ENCODE data around the gene ORC5. TPM values are rescaled to one million over a fixed set of nuclear protein-coding genes. Genes with fewer than 3 reads are reported as not detected.

The ORC5 gene
- total and polyA plus RNA-seq, 2 donors (not counting 1 experiment from before 2014, with no cell fraction given) = 12.1 to 18.8 TPM

DNA sequence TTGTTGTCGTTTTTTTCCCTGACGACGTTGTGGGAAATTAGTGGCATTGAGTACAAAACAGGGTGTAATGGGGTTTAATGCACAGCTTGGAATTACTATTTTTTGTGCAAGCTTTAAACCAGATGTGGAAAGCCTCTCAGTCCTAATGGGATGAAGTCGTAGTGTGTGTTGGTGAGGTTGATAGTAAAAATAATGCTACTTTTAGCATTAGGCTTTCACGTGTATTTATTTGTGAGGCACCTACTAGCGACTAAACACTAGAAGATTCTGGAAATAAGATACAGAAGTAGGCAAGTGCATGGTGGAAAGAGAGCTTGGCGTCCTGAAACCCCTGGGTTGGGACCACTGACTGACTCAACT, 588 bp upstream of the ORC5 start:
- Histone ChIP-seq H3K9ac (ENCODE audit: insufficient read depth, low read length) (peak overlapping the region; percentile 76), H3K27me3 (ENCODE audit: control insufficient read depth, insufficient read depth, low read length) (no peaks in the 10 kb centered on the region), H3K36me3 (ENCODE audit: control insufficient read depth, insufficient read depth, low read length) (no peaks in the 10 kb centered on the region), H4K20me1 (ENCODE audit: control insufficient read depth, extremely low read depth, insufficient read depth, low read length) (no peaks in the 10 kb centered on the region), H3K4me1 (ENCODE audit: control insufficient read depth, extremely low read depth, insufficient read depth, low read length) (peaks cover 2% of the 10 kb centered on the region), H2AFZ (ENCODE audit: low read length) (peak overlapping the region; percentile 94), H3K27ac (ENCODE audit: insufficient read depth, low read length) (peak overlapping the region; percentile 84), H3K9me3 (ENCODE audit: control insufficient read depth, insufficient read depth, low read depth, low read length) (no peaks in the 10 kb centered on the region), H3K79me2 (ENCODE audit: control insufficient read depth, insufficient read depth, low read length) (peaks cover 32% of the 10 kb centered on the region), H3K4me3 (replicated peaks in 1 of 4; ENCODE audit: control extremely low read depth in 1 of 4, insufficient read depth in 1 of 4, low read depth in 3 of 4, low read length in 4 of 4) (peak overlapping the region; percentile 75 to 95 (median 89)), H3K4me2 (ENCODE audit: extremely low read depth, insufficient read depth, low read length) (peak overlapping the region; percentile 96)
- TF ChIP-seq, protein P1, sequence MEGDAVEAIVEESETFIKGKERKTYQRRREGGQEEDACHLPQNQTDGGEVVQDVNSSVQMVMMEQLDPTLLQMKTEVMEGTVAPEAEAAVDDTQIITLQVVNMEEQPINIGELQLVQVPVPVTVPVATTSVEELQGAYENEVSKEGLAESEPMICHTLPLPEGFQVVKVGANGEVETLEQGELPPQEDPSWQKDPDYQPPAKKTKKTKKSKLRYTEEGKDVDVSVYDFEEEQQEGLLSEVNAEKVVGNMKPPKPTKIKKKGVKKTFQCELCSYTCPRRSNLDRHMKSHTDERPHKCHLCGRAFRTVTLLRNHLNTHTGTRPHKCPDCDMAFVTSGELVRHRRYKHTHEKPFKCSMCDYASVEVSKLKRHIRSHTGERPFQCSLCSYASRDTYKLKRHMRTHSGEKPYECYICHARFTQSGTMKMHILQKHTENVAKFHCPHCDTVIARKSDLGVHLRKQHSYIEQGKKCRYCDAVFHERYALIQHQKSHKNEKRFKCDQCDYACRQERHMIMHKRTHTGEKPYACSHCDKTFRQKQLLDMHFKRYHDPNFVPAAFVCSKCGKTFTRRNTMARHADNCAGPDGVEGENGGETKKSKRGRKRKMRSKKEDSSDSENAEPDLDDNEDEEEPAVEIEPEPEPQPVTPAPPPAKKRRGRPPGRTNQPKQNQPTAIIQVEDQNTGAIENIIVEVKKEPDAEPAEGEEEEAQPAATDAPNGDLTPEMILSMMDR (conservative IDR thresholded peaks at IDR 0.05 in 1 of 2, IDR thresholded peaks at IDR 0.05 in 1 of 2; ENCODE audit: low read depth in 1 of 2, low read length in 2 of 2) = no peak
- TF ChIP-seq EZH2 (IDR thresholded peaks at IDR 0.05; ENCODE audit: low read length, missing control alignments) = no peak
- DNase-seq (ENCODE audit: low read depth in 2 of 2) = no peak

DNA sequence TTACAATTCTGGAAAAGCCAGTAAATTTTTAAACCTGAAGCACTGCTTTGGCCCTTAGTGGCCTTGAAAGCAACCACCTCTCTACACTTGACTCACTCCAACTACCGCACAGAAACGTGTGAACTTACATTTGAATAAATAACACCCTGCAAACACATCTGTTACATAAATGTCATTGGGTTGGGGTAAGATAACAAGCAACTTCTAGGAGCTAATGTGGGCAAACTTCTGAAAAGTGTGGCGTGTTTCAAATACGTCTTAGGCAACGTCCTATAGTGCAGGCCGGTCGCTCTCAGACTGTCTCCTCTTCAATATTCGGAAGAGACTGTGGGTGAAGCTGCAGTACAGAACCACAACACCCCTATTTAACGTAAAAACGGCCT, 474 bp downstream of the ORC5 start:
- Histone ChIP-seq H3K9me3 (ENCODE audit: control insufficient read depth, insufficient read depth, low read depth, low read length) (no peaks in the 10 kb centered on the region), H3K9ac (ENCODE audit: insufficient read depth, low read length) (peak overlapping the region; percentile 76), H3K4me3 (replicated peaks in 1 of 4; ENCODE audit: control extremely low read depth in 1 of 4, insufficient read depth in 1 of 4, low read depth in 3 of 4, low read length in 4 of 4) (peak overlapping the region; percentile 75 to 95 (median 86)), H4K20me1 (ENCODE audit: control insufficient read depth, extremely low read depth, insufficient read depth, low read length) (no peaks in the 10 kb centered on the region), H3K79me2 (ENCODE audit: control insufficient read depth, insufficient read depth, low read length) (peaks cover 32% of the 10 kb centered on the region), H3K27ac (ENCODE audit: insufficient read depth, low read length) (peak overlapping the region; percentile 84), H3K36me3 (ENCODE audit: control insufficient read depth, insufficient read depth, low read length) (no peaks in the 10 kb centered on the region), H3K4me2 (ENCODE audit: extremely low read depth, insufficient read depth, low read length) (peak overlapping the region; percentile 83), H2AFZ (ENCODE audit: low read length) (peak overlapping the region; percentile 99), H3K27me3 (ENCODE audit: control insufficient read depth, insufficient read depth, low read length) (no peaks in the 10 kb centered on the region), H3K4me1 (ENCODE audit: control insufficient read depth, extremely low read depth, insufficient read depth, low read length) (peaks cover 2% of the 10 kb centered on the region)
- TF ChIP-seq EZH2 (IDR thresholded peaks at IDR 0.05; ENCODE audit: low read length, missing control alignments) = no peak
- TF ChIP-seq, protein P1 (conservative IDR thresholded peaks at IDR 0.05 in 1 of 2, IDR thresholded peaks at IDR 0.05 in 1 of 2; ENCODE audit: low read depth in 1 of 2, low read length in 2 of 2) = no peak
- peak; percentile 24 to 33 for DNase-seq (ENCODE audit: low read depth in 2 of 2)

DNA sequence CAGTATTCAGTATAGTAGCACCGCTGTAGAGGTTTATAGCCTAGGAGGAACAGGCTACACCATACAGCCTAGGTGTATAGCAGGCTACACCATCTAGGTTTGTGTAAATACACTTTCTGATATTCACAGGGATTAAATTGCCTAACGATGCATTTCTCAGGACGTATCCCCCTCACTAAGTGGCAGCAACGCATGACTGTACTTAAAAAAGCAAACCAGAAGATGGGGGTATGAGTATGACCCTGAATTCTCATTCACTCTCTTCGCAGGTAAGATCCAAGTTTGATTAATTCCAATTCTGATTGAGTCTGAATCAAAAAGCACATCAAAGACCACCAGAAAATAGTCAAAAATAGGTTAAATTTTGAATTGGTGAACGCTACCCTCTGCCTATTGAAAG, 972 bp downstream of the ORC5 start:
- H3K36me3 ChIP-seq (ENCODE audit: control insufficient read depth, insufficient read depth, low read length) = no peaks in the 10 kb centered on the region
- H3K27ac ChIP-seq (ENCODE audit: insufficient read depth, low read length) = peak overlapping the region; percentile 84
- no peak for DNase-seq (ENCODE audit: low read depth in 2 of 2)
- TF ChIP-seq, protein P1 (conservative IDR thresholded peaks at IDR 0.05 in 1 of 2, IDR thresholded peaks at IDR 0.05 in 1 of 2; ENCODE audit: low read depth in 1 of 2, low read length in 2 of 2) = no peak
- no peak for TF ChIP-seq EZH2 (IDR thresholded peaks at IDR 0.05; ENCODE audit: low read length, missing control alignments)
- no peak overlapping the region for H2AFZ ChIP-seq (ENCODE audit: low read length)
- no peaks in the 10 kb centered on the region for H4K20me1 ChIP-seq (ENCODE audit: control insufficient read depth, extremely low read depth, insufficient read depth, low read length)
- H3K9ac ChIP-seq (ENCODE audit: insufficient read depth, low read length) = no peak overlapping the region
- H3K4me2 ChIP-seq (ENCODE audit: extremely low read depth, insufficient read depth, low read length) = peak overlapping the region; percentile 83
- peaks cover 32% of the 10 kb centered on the region for H3K79me2 ChIP-seq (ENCODE audit: control insufficient read depth, insufficient read depth, low read length)
- H3K4me3 ChIP-seq (replicated peaks in 1 of 4; ENCODE audit: control extremely low read depth in 1 of 4, insufficient read depth in 1 of 4, low read depth in 3 of 4, low read length in 4 of 4) = peak overlapping the region; percentile 75 to 95 (median 86)
- no peaks in the 10 kb centered on the region for H3K9me3 ChIP-seq (ENCODE audit: control insufficient read depth, insufficient read depth, low read depth, low read length)
- H3K4me1 ChIP-seq (ENCODE audit: control insufficient read depth, extremely low read depth, insufficient read depth, low read length) = peaks cover 2% of the 10 kb centered on the region
- no peaks in the 10 kb centered on the region for H3K27me3 ChIP-seq (ENCODE audit: control insufficient read depth, insufficient read depth, low read length)

All from fibroblast of lung (primary cell).